ENCODE measurements around the gene TMEM260. TPM values are rescaled to one million over a fixed set of nuclear protein-coding genes. Genes with fewer than 3 reads are reported as not detected.

The TMEM260 gene
- total and polyA plus RNA-seq, 2 donors (not counting 1 experiment from before 2014, with no cell fraction given), result 14.3 to 19.3 TPM

- DNase-seq (ENCODE audit: low read depth in 2 of 2), result peak; percentile 44 to 63
Measured at GRCh38 chr14:56659964-56660551, 80.5 kb downstream of the TMEM260 start.

GRCh38 chr14:56660677-56661389 is 81.2 kb downstream of the TMEM260 start:
- Histone ChIP-seq H4K20me1 (ENCODE audit: control insufficient read depth, extremely low read depth, insufficient read depth, low read length) (no peaks in the 10 kb centered on the region), H3K9me3 (ENCODE audit: control insufficient read depth, insufficient read depth, low read depth, low read length) (no peaks in the 10 kb centered on the region), H3K9ac (ENCODE audit: insufficient read depth, low read length) (no peak overlapping the region), H3K36me3 (ENCODE audit: control insufficient read depth, insufficient read depth, low read length) (no peaks in the 10 kb centered on the region), H3K4me3 (replicated peaks in 1 of 4; ENCODE audit: control extremely low read depth in 1 of 4, insufficient read depth in 1 of 4, low read depth in 3 of 4, low read length in 4 of 4) (no peak overlapping the region), H3K4me2 (ENCODE audit: extremely low read depth, insufficient read depth, low read length) (no peak overlapping the region), H3K27me3 (ENCODE audit: control insufficient read depth, insufficient read depth, low read length) (no peaks in the 10 kb centered on the region), H3K4me1 (ENCODE audit: control insufficient read depth, extremely low read depth, insufficient read depth, low read length) (no peaks in the 10 kb centered on the region), H3K79me2 (ENCODE audit: control insufficient read depth, insufficient read depth, low read length) (no peaks in the 10 kb centered on the region), H3K27ac (ENCODE audit: insufficient read depth, low read length) (no peak overlapping the region), H2AFZ (ENCODE audit: low read length) (no peak overlapping the region)
- TF ChIP-seq CTCF (conservative IDR thresholded peaks at IDR 0.05 in 1 of 2, IDR thresholded peaks at IDR 0.05 in 1 of 2; ENCODE audit: low read depth in 1 of 2, low read length in 2 of 2), result no peak
- TF ChIP-seq EZH2 (IDR thresholded peaks at IDR 0.05; ENCODE audit: low read length, missing control alignments), result no peak
- no peak for DNase-seq (ENCODE audit: low read depth in 2 of 2)

More at GRCh38 chr14:56659964-56660551, 80.5 kb downstream of the TMEM260 start:
- Histone ChIP-seq H3K27me3 (ENCODE audit: control insufficient read depth, insufficient read depth, low read length) (no peaks in the 10 kb centered on the region), H2AFZ (ENCODE audit: low read length) (no peak overlapping the region), H3K4me2 (ENCODE audit: extremely low read depth, insufficient read depth, low read length) (no peak overlapping the region), H3K79me2 (ENCODE audit: control insufficient read depth, insufficient read depth, low read length) (no peaks in the 10 kb centered on the region), H3K9me3 (ENCODE audit: control insufficient read depth, insufficient read depth, low read depth, low read length) (no peaks in the 10 kb centered on the region), H3K4me1 (ENCODE audit: control insufficient read depth, extremely low read depth, insufficient read depth, low read length) (no peaks in the 10 kb centered on the region), H3K27ac (ENCODE audit: insufficient read depth, low read length) (no peak overlapping the region), H3K9ac (ENCODE audit: insufficient read depth, low read length) (no peak overlapping the region), H3K36me3 (ENCODE audit: control insufficient read depth, insufficient read depth, low read length) (no peaks in the 10 kb centered on the region), H3K4me3 (replicated peaks in 1 of 4; ENCODE audit: control extremely low read depth in 1 of 4, insufficient read depth in 1 of 4, low read depth in 3 of 4, low read length in 4 of 4) (no peak overlapping the region), H4K20me1 (ENCODE audit: control insufficient read depth, extremely low read depth, insufficient read depth, low read length) (no peaks in the 10 kb centered on the region)
- TF ChIP-seq EZH2 (IDR thresholded peaks at IDR 0.05; ENCODE audit: low read length, missing control alignments), result no peak
- TF ChIP-seq CTCF (conservative IDR thresholded peaks at IDR 0.05 in 1 of 2, IDR thresholded peaks at IDR 0.05 in 1 of 2; ENCODE audit: low read depth in 1 of 2, low read length in 2 of 2), result peak; percentile 71 to 78

GRCh38 chr14:56661478-56661877 is 81.9 kb downstream of the TMEM260 start:
- Histone ChIP-seq H3K27me3 (ENCODE audit: control insufficient read depth, insufficient read depth, low read length) (no peaks in the 10 kb centered on the region), H3K27ac (ENCODE audit: insufficient read depth, low read length) (no peak overlapping the region), H3K79me2 (ENCODE audit: control insufficient read depth, insufficient read depth, low read length) (no peaks in the 10 kb centered on the region), H3K4me2 (ENCODE audit: extremely low read depth, insufficient read depth, low read length) (no peak overlapping the region), H3K4me3 (replicated peaks in 1 of 4; ENCODE audit: control extremely low read depth in 1 of 4, insufficient read depth in 1 of 4, low read depth in 3 of 4, low read length in 4 of 4) (no peak overlapping the region), H3K4me1 (ENCODE audit: control insufficient read depth, extremely low read depth, insufficient read depth, low read length) (no peaks in the 10 kb centered on the region), H3K9me3 (ENCODE audit: control insufficient read depth, insufficient read depth, low read depth, low read length) (no peaks in the 10 kb centered on the region), H4K20me1 (ENCODE audit: control insufficient read depth, extremely low read depth, insufficient read depth, low read length) (no peaks in the 10 kb centered on the region), H3K9ac (ENCODE audit: insufficient read depth, low read length) (no peak overlapping the region), H2AFZ (ENCODE audit: low read length) (no peak overlapping the region), H3K36me3 (ENCODE audit: control insufficient read depth, insufficient read depth, low read length) (no peaks in the 10 kb centered on the region)
- DNase-seq (ENCODE audit: low read depth in 2 of 2), result no peak
- TF ChIP-seq CTCF (conservative IDR thresholded peaks at IDR 0.05 in 1 of 2, IDR thresholded peaks at IDR 0.05 in 1 of 2; ENCODE audit: low read depth in 1 of 2, low read length in 2 of 2), result no peak
- no peak for TF ChIP-seq EZH2 (IDR thresholded peaks at IDR 0.05; ENCODE audit: low read length, missing control alignments)
